Suppressor macrophage (primary cell): Measurements from ENCODE around the gene HDHD5.

Experiments
- DNase-seq, 4 experiments: peaks; one replicate each; pipeline ENCODE4 v3.0.0-alpha.2; 2020 to 2022

Gene HDHD5

DNA sequence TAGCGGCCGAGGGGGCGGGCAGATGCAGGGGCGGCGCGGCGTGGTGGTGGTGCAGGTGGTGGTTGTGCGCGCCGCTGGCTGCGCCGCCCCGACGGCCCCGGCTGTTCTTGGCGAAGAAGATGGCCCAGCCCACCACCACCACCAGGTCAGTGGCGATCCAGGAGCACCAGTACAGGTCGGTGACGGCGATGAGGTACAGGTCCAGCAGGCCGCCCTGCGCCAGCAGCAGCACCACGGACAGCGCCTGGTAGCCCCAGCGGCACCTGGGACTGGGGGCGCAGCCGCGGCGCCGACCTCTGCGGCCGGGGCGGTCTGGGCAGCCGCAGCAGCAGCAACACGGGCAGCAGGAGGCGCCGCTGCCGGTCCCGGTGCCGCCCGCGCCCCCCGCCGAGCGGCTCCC is 38.8 kb downstream of the HDHD5 start:
- DNase-seq = peak; percentile 53 to 79 (median 65)

DNA sequence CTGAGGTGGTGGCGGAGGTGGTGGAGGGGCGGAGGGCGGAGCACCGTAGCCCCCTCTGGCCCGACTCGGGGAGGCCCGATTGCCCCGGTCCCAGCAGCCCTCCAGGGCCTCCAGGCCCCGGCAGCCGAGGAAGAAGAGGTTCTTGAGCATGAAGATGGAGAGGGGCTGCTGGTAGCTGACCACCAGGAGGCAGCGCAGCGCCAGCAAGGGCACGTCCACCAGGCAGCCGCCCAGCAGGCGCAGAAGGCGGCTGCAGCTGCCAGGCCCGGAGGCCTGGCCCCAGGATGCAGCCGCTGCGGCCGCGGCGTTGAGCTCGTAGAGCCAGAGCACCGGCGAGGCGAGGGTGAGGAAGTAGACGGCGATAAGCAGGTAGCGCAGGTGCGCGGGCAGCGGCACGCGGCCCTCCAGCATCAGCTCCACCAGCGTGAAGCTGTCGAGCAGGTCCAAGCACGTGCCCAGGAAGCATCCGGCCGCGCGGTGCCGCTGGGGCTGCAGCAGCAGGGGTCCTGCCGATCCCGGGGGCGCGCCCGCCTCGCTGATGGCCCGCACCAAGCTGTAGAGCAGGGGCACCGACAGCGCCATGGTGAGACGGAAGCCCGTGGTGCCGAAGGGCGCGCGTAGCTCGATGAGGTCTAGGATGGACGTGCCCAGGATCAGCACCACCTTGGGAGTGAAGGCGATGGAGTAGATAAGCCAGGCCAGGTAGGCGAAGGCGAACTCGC is 39.4 kb downstream of the HDHD5 start:
- peak; percentile 76 to 90 (median 83) for DNase-seq

DNA sequence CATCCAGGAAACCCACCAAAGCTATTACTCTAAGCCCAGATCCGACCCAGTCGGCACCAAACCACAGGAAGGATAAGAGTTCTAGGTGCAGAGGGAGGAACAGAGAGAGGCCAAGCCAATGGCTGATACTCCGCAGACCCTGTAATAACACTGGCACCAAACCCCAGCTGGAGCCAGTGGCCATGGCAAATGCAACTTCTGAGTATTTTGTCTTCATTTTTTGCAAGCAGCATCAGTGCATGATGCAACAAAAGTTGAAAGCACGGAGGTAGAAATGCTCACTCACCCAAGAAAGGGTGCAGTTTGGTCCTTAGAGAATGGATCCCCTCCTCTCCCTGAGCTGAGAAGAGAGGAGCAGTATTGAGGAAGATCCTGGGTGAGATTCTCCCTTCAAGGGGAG is 40.7 kb downstream of the HDHD5 start:
- DNase-seq = no peak

DNA sequence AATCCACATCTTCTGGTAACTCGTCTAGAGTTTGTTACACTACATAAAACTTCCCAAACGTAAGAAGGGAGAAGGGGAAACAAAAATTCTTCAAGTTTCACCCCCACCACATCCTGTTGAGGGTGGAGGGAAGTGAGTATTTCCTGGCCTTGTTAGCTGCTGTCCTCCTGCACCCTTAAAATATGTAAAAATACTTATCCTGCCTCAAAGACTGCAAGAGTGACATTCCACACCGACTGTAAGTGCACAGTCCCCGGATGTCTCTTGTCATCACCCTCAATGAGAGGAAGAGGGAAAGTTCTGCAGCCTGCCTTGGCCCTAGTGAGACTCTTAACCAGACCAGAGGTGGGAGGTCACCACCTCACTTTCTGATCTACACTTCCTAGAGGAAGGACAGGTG is 41.2 kb downstream of the HDHD5 start:
- DNase-seq = peak; percentile 57 to 80 (median 72)

DNA sequence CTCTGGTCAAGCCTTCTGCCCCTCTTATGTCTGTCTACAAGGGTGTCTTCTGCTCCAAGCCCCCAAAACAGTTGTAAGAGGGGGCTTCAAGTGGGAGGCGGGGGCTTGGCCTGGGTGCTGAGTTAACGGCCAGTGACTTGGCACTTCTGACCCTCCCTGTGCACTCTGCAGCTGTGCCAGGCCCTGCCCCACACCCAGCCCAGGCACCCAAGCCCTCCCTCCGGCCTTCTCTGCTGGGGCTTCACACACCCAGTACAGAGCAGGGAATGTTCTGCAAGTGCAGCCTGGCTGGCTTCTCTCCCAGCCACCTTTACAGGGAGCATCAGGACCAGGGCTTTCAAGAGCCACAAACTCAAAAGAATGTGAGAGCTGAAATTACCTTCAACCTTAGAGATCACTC is 41.7 kb downstream of the HDHD5 start:
- no peak for DNase-seq

DNA sequence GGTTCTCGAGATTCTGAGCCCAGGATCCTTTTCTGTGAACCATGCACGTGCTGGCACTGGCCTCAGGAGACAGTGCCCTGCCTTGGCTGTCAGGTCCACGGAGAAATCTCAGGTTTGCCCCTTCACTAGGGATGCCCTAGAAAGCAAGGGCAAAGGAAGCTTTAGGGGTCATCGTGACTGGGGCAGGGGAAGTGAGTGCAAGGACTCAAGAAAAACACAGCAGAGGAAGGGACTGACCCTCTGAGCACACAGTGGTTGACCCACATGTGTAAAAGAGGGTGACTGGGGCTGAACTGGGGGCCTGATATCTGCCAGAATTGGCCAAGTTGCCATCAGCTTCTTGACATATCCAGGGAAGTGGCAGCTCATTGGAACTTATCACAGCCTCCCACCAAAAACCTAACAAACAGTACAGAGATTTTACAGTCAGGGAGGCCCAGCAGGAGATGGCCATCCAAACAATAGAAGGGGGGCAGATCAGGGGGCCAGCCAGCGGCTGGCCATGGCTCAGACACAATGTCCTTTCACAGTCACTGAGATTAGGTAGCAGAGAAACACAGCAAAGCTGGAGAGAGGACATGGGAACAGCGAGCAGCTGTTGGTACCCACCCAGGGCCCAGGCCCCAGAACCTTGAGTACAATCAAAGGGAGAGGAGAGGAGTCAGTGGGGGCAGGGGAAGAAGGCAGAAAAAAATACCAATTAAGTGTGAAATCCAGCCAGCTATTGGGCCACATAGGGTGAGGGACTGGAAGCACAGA is 42.3 kb downstream of the HDHD5 start:
- DNase-seq = peak in 2 of 4 experiments; percentile 38 to 43

DNA sequence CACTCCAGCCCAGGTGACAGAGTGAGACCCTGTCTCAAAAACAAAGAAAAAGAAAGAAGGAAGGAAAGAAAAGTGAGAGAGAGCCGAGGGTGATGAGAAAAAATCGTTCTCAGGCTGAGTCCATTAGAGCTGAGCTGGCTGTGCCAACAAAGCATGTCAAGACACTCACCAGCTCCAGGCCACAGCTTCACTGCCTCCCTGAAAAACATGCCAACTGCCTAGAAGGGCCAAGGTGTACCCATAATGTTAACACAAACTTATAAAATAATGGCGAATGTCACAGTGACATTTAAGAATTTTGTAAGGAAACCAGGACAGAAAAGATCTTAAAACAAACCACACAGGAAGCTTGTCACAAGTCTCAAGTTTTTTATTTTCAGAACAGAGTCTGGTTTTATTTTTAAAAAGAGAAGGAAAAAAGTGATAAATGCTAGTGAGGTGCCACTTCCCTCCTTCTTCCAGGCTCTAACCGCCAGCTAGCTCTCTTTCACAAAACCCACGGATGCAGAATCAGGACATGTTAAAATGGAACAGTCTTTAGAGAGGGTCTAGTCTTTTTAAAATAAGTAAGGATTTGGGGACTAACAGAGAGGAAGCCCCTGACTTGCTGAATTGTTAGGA is 43.0 kb downstream of the HDHD5 start:
- peak in 2 of 4 experiments; percentile 42 to 60 for DNase-seq

DNA sequence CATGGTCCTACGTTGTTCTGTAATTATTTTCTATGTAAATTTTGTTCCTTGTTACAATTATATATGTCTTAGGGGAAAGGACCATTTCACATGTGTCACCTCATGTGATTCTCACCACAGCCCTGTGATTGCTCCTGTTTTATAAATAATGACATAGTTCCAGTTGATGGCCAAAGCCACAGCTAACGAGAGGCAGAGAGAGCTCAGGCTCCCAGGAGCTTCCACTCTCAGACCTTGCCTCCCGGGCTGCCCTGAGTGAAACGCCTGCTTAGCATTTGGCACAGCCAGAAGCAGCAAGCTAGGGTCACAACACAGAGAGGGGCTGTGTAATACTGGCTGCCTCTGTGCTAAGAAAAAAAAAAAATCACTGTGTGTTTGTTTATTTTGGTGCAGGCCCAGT is 43.8 kb downstream of the HDHD5 start:
- peak in 3 of 4 experiments; percentile 47 to 60 (median 49) for DNase-seq

DNA sequence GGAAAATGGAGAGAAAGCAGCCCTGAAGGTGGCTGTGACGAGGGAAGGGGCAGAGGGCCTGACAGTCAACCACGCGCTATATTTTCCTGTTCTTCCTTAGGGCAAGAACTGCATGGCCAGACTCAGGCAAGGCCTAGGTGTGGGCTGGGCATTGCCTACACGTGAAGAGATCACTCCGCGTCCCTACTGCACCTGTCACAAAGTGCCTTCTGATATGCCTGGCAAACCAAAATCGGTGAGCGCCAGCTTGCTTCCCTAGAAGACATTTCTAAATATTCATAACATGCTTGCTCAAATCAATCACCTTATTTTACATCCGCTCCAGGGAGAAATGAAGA is 44.2 kb downstream of the HDHD5 start:
- DNase-seq = no peak

DNA sequence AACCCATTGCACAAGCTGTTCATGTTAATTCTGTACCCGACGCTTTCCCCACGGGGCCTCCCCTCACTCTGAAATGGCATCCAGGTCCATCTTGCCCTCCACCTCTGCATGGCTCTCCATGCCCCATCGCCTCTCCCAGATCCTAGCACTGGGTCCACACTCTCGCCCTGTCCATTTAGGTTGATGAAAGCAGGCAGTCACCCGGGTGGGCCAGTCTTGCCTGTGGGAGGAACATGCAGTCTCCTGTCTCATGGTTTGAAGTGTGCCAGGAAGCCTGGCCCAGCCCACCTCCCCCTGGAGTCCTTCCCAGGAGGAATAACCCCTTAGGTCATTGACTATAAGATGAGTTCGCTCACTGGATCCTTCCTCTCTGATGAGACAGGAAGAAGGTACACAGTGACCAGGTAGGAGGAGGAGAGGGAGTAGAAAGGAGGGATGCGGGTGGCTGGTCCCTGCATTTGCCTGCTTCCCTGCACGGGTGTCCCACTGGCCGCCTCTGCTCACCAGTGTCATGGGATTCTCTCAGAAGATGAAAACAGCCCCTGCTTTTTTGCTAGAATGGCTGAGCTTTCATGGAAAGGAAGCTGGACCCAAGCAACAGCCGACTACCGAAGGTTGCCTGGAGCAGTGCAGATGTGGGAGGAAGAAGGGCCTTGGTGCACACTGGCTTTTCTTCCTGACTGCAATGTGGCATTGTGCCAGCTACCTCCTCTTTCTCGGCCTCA is 44.7 kb downstream of the HDHD5 start:
- DNase-seq = peak in 3 of 4 experiments; percentile 45 to 60 (median 50)

DNA sequence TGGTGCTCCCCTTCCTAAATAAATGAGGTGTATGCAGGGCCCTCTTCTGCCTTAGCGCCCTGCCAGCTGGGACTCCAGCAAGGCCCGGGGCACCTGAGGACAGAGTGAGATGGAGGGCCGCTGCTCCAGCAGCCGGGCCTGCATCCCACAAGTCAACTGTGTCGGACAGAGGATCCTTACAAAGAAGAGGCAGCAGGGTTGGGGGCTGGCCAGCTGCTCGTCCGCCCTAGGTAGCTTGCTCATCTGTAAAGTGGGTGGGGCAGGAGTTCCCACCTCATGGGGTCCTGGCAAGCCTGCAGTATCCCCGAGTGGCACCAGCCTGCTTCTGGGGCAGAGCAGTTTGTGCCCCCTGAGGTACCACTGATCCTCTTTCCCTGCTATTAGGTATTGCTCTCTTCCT is 45.5 kb downstream of the HDHD5 start:
- DNase-seq = no peak

DNA sequence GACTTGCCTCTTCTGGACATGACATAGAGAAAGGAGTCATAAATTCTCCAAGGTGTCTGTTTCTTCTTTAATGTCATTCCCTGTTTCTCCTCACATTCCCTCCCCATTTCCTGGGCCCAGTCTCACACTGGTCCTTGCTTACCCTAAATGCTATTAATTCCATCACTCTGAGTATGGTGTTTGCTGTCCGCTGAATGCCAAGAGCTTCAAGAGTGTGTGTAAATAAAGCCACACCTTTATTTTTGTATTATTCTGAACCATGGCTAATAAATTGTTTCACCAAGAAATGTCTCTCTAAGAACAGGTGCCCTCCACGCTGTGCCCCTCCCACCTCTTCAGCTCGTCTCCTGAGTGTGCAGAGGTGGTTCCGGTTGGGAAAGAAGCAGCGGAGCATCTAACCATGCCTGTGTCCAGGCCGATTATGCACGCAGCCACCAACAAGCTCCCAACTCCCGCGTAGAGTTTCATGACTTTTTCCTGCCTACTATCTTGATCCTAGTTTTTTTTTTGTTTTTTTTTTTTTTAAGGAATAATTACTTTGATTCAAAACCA is 46.5 kb downstream of the HDHD5 start:
- DNase-seq = no peak

DNA sequence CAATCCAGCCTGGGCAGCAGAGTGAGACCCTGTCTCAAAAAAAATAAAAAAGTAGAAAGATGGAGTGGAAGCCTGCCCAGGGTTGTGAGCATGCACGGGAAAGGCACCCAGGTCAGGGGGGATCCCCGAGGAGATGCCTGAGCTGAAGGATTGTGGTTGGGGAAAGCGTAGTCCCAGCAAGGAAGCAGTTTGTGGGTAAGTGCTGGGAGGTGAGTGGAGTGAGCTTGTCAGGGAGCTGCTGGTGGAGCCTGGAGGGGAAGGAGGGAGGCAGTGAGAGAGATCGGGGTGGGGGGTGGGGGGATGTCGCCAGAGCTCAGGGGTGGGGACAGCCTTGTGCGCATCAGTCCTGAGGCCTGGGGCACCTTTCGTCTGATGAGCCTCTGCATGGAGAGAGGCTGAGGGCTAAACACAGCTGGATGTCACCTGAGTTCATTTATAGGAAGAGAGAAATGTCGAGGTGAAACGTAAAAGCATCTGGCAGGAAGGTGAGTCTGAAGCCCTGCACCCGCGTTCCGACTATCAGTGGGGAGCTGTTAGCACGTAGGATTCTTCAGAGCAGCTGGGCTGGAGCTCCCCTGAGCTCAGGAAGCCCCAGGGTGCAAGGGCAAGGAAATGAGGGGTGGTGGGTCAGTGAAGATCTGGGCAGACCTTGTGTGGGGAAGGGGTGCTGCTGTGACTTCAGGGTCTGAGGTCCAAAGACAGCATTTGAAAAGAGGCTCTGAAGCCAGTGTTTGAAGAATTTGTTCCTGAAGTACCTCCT is 48.1 kb downstream of the HDHD5 start:
- DNase-seq = no peak

DNA sequence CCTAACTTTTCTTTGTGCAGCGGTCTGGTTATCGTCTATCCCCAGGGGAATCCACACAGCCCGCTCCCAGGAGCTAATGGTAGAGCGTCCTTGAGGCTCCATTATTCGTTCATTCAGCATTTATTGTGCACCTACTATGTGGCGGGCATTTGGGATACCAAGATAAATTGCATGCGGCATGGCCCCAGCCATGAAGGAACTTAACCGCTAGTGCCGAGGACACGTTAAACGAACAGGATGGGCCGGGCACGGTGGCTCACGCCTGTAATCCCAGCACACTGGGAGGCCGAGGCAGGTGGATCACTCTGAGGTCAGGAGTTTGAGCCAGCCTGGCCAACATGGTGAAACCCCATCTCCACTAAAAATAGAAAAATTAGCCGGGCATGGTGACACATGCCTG is 49.1 kb downstream of the HDHD5 start:
- no peak for DNase-seq

DNA sequence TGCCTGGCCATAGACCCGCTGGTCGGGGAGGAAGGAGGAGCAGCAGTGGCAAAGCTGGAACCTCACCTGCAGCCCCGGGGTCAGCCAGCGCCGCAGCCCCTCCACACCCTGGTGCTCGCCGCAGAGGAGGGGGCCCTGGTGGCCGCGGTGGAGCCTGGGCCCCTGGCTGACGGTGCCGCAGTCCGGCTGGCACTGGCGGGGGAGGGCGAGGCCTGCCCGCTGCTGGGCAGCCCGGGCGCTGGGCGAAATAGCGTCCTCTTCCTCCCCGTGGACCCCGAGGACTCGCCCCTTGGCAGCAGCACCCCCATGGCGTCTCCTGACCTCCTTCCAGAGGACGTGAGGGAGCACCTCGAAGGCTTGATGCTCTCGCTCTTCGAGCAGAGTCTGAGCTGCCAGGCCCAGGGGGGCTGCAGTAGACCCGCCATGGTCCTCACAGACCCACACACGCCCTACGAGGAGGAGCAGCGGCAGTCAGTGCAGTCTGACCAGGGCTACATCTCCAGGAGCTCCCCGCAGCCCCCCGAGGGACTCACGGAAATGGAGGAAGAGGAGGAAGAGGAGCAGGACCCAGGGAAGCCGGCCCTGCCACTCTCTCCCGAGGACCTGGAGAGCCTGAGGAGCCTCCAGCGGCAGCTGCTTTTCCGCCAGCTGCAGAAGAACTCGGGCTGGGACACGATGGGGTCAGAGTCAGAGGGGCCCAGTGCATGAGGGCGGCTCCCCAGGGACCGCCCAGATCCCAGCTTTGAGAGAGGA is 49.8 kb downstream of the HDHD5 start:
- no peak for DNase-seq

DNA sequence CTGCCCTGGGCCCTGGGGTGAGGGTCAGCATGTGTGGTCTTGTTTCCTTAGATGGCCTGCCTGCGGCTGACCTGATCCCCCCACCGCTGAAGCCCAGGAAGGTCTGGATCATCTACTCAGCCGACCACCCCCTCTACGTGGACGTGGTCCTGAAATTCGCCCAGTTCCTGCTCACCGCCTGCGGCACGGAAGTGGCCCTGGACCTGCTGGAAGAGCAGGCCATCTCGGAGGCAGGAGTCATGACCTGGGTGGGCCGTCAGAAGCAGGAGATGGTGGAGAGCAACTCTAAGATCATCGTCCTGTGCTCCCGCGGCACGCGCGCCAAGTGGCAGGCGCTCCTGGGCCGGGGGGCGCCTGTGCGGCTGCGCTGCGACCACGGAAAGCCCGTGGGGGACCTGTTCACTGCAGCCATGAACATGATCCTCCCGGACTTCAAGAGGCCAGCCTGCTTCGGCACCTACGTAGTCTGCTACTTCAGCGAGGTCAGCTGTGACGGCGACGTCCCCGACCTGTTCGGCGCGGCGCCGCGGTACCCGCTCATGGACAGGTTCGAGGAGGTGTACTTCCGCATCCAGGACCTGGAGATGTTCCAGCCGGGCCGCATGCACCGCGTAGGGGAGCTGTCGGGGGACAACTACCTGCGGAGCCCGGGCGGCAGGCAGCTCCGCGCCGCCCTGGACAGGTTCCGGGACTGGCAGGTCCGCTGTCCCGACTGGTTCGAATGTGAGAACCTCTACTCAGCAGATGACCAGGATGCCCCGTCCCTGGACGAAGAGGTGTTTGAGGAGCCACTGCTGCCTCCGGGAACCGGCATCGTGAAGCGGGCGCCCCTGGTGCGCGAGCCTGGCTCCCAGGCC is 50.6 kb downstream of the HDHD5 start:
- no peak for DNase-seq

DNA sequence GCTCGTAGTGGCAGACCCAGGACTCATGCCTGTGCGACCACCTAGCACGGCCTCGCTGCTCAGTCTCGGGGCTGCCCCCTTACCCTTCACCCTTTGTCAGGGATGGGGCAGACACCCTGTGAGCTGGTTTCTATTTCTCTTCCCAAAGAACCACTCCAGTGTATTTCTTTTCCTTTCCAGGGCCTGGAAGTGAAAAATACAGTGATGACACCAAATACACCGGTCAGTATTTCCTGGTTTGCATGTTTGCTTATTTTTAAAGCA is 51.6 kb downstream of the HDHD5 start:
- DNase-seq = no peak

DNA sequence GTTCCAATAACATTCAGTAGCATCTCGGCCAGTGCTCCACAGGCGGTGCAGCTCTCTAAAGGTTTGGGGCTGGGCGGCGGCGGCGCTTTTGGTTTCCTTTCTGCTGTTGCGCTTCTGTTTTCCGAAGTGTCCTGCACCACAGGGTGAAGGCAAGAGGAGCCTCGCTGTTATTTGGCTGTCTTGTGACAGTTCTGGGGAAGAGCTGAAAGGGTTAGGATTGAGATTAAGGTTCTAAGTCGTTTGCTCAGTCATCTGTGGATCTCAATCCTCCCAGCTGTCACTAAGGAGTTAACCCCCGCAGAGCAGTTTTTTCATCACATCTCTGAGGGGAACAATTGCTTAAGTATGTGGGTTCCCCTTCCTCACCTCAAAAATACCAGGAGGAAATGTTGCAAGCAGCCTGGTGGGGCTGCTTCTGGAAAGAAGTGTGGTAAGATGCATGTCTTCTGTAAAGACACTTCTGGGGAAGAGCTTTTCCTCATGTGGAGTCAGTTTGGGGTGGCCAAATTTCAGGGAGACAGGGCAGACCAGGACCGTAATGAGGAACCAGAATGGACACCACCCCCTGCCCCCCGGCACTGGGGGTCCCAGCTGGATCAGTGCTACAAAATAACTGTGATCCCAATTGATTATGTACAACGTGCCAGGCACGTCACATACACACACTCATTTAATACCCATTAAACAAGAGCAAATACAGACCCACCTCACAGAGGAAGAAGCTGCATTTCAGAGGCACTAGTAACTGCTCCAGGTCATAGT is 52.1 kb downstream of the HDHD5 start:
- DNase-seq = peak; percentile 86 to 96 (median 92)

DNA sequence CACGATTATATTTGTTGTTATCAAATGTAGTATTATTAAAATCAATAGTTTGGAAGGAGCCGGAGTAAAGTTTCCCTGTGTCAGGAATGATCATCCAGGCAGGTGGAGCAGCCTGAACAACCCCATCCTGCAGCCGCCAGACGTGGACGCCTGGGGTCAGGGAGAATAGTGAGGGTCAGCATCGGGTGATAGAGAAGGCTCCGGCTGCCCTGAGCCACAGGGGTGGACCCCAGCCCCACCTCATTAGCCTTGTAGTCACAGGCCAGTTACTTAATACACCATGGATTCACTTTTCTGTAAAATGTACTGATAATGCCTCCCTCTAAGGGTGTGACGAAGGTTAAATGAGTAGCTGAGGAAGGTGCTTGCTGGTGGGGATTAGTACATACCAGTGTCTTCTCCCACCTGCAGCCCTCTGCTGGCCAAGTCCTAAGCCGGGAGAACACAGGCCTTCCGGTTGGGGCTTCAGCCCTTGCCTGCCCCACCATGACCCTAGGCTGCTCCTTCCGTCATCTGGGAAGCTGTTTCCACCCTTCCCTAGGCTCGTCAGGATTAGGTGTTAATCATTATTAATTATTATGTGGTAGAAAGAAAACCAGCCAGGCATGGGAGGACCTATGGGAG is 52.8 kb downstream of the HDHD5 start:
- peak in 2 of 4 experiments; percentile 35 to 50 for DNase-seq
